Body of pancreas (tissue), 4 donors: ENCODE measurements around the gene ZFP3.

Source experiments
- POLR2A ChIP-seq, 3 donors: fragments of 450-650 bp; IDR thresholded peaks; one replicate each; pipeline ENCODE4 v1.6.1; 2016; ENCODE audit warnings: antibody characterized with exemption in 3 of 3, mild to moderate bottlenecking in 2 of 3
- TF ChIP-seq, protein P1 (sequence below), 7 experiments: fragments of 450-650 bp in 4 of 7; fragments of 200-600 bp in 3 of 7; sonication (generic) in 3 of 7; IDR thresholded peaks; one replicate each; pipeline ENCODE4 v1.5.1; 2016 to 2019; ENCODE audit warnings: antibody characterized with exemption in 7 of 7

DNA sequence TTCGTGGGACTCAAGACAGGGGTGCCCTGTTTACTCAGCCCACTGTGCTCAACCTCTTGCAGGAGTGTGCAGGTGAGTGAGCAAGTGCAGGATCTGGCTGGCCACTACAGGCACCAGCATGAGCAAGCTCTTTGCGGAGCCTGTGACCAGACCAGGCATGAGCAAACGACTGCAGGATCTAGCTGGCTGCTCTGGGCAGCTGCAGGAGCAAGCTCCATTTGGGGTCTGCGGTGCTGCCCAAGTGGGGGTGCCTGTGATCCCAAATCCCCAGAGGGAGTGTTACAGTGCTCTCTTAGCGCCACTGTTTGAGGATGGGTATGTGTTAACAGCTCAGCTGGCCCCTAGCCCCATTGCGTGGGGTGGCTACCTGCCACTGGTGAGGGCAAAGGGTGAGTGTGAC lies 40.0 kb downstream of the ZFP3 start:
- TF ChIP-seq, protein P1, sequence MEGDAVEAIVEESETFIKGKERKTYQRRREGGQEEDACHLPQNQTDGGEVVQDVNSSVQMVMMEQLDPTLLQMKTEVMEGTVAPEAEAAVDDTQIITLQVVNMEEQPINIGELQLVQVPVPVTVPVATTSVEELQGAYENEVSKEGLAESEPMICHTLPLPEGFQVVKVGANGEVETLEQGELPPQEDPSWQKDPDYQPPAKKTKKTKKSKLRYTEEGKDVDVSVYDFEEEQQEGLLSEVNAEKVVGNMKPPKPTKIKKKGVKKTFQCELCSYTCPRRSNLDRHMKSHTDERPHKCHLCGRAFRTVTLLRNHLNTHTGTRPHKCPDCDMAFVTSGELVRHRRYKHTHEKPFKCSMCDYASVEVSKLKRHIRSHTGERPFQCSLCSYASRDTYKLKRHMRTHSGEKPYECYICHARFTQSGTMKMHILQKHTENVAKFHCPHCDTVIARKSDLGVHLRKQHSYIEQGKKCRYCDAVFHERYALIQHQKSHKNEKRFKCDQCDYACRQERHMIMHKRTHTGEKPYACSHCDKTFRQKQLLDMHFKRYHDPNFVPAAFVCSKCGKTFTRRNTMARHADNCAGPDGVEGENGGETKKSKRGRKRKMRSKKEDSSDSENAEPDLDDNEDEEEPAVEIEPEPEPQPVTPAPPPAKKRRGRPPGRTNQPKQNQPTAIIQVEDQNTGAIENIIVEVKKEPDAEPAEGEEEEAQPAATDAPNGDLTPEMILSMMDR (IDR thresholded peaks at IDR 0.05), result no peak
- no peak for TF ChIP-seq POLR2A (IDR thresholded peaks at IDR 0.05)
